MCF 10A (cell line): Measurements from ENCODE around the gene NRDE2. TPM values are rescaled to one million over a fixed set of nuclear protein-coding genes. Genes with fewer than 3 reads are reported as not detected.

Source experiments
- BruUV-seq: library from RNA; stranded (reverse); fragments of 400-500 nt; replicated peaks from 2 replicates; lab custom pipeline; 2021; lab: Mats Ljungman, UMichigan
- CTCF ChIA-PET: fragments of 300-600 bp; sonication (Branson Sonifier 250); formaldehyde crosslinking; extraction: SDS; loops from one replicate; lab custom pipeline; 2021; ENCODE audit warnings: antibody characterized with exemption, inconsistent platforms; lab: Yijun Ruan, JAX
- POLR2A ChIA-PET: fragments of 300-600, 350-650 bp; sonication (Branson Sonifier 250); formaldehyde crosslinking; extraction: SDS; loops from one replicate; lab custom pipeline; 2020; ENCODE audit warnings: antibody characterized with exemption, inconsistent platforms; lab: Yijun Ruan, JAX
- DNase-seq: peaks from one replicate; pipeline ENCODE4 v3.0.0-alpha.2; 2018; ENCODE audit not compliant: unreplicated experiment
- H3K27ac Mint-ChIP-seq: one replicate; pipeline ENCODE4 v1.8.0; 2022; ENCODE audit warnings: mild to moderate bottlenecking, low read depth, mixed read lengths; ENCODE audit not compliant: unreplicated experiment
- H3K27me3 Mint-ChIP-seq: one replicate; pipeline ENCODE4 v1.8.0; 2022; ENCODE audit warnings: mixed read lengths; ENCODE audit not compliant: insufficient read depth, unreplicated experiment
- H3K36me3 Mint-ChIP-seq: one replicate; pipeline ENCODE4 v1.8.0; 2022; ENCODE audit warnings: mild to moderate bottlenecking, moderate library complexity, mixed read lengths; ENCODE audit not compliant: insufficient read depth, unreplicated experiment
- H3K4me1 Mint-ChIP-seq: one replicate; pipeline ENCODE4 v1.8.0; 2022; ENCODE audit warnings: mixed read lengths; ENCODE audit not compliant: insufficient read depth, unreplicated experiment
- H3K4me3 Mint-ChIP-seq: one replicate; pipeline ENCODE4 v1.8.0; 2022; ENCODE audit warnings: mild to moderate bottlenecking, moderate library complexity, mixed read lengths; ENCODE audit not compliant: unreplicated experiment
- H3K9me3 Mint-ChIP-seq: one replicate; pipeline ENCODE4 v1.8.0; 2022; ENCODE audit warnings: mixed read lengths; ENCODE audit not compliant: unreplicated experiment
- intact Hi-C: fragments of 100-400 bp; cut with micrococcal nuclease; formaldehyde crosslinking; loops from 2 replicates; pipeline ENCODE4 v1.14.1; 2022
- total RNA-seq: library from RNA; stranded (reverse); gene quantifications from 2 replicates; pipeline ENCODE4 v1.2.3, GENCODE V29; 2022
- TF ChIP-seq, protein P1 (sequence below): fragments of 200-600 bp; IDR thresholded peaks from one replicate; pipeline ENCODE4 v1.8.0; 2022; ENCODE audit warnings: antibody characterized with exemption, mild to moderate bottlenecking; ENCODE audit not compliant: unreplicated experiment

The NRDE2 gene
- total RNA-seq, 1 experiment from 2014 or later, result 16.5 TPM

DNA sequence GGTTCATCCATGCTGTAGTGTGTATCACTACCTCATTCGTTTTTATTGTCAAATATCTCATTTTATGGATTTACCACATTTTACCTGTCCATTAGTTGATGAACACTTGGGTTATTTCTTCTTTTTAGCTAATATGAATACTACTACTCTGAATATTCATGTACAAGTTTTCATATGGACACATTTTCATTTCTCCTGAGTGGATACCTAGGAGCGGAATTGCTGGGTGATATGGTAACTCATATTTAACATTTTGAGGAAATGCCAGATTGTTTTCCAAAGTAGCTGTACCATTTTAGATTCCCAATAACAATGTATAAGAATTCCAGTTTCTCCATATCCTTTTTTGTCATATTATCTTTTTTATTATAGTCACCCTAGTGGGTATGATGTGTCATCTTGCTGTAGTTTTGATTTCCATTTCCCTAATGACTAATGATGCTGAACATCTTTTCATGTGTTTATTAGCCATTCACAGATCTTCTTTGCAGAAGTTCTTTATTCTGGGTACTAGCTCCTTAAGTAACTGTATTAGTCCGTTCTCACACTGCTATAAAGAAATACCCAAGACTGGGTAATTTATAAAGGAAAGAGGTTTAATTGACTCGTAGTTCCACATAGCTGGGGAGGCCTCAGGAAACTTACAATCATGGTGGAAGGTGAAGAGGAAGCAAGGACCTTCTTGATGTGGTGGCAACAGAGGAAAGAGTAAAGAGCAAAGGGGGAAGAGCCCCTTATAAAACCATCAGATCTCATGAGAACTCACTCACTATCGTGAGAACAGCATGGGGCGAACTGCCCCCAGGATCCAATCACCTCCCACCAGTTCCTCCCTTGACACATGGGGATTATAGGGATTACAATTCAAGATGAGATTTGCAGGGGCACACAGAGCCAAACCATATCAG, 11.9 kb downstream of the NRDE2 start:
- Mint-ChIP-seq H3K27me3 (no peaks in the 10 kb centered on the region), H3K4me1 (peaks cover 12% of the 10 kb centered on the region), H3K36me3 (peaks cover 33% of the 10 kb centered on the region), H3K9me3 (no peaks in the 10 kb centered on the region), H3K27ac (no peak overlapping the region), H3K4me3 (no peak overlapping the region)
- intact Hi-C loops, result no loop called here
- TF ChIP-seq, protein P1, sequence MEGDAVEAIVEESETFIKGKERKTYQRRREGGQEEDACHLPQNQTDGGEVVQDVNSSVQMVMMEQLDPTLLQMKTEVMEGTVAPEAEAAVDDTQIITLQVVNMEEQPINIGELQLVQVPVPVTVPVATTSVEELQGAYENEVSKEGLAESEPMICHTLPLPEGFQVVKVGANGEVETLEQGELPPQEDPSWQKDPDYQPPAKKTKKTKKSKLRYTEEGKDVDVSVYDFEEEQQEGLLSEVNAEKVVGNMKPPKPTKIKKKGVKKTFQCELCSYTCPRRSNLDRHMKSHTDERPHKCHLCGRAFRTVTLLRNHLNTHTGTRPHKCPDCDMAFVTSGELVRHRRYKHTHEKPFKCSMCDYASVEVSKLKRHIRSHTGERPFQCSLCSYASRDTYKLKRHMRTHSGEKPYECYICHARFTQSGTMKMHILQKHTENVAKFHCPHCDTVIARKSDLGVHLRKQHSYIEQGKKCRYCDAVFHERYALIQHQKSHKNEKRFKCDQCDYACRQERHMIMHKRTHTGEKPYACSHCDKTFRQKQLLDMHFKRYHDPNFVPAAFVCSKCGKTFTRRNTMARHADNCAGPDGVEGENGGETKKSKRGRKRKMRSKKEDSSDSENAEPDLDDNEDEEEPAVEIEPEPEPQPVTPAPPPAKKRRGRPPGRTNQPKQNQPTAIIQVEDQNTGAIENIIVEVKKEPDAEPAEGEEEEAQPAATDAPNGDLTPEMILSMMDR, result no peak
- DNase-seq, result no peak
- POLR2A ChIA-PET, result no interaction called here
- no TSS peak for BruUV-seq
- CTCF ChIA-PET, result interaction anchor here (2.5 kb wide), 1 partner anchor 377 kb away, joined by 8 read pairs; no protein-coding TSS in a partner anchor

GRCh38 chr14:90319173-90319572, 12.6 kb downstream of the NRDE2 start:
- Mint-ChIP-seq H3K36me3 (peaks cover 39% of the 10 kb centered on the region), H3K4me1 (peaks cover 12% of the 10 kb centered on the region), H3K9me3 (no peaks in the 10 kb centered on the region), H3K27me3 (no peaks in the 10 kb centered on the region), H3K27ac (no peak overlapping the region), H3K4me3 (no peak overlapping the region)
- BruUV-seq, result no TSS peak
- intact Hi-C loops, result no loop called here
- ChIA-PET CTCF (no interaction called here), POLR2A (interaction anchor here (0.7 kb wide), 1 partner anchor 8 kb away, joined by 3 read pairs; no protein-coding TSS in a partner anchor)
- TF ChIP-seq, protein P1, result no peak
- DNase-seq, result no peak

DNA sequence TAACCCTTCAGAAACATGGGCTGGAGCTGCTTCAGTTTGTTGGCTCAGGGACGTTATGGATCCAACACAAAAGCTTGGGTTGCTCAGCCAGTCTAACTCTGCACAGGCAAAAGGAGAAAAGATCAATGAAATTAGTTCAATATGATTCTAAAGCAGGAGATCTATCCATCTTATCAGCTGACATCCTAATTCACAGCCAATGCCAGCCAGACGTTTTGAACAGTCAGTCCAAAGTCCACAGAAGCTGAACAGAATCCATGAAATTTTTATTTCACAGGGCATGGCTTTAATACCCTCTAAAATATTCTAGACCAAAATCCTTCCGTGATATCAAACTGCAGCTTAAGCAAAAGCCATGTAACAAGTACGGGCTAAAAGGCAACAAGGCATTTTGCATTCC, 13.7 kb downstream of the NRDE2 start:
- BruUV-seq, result no TSS peak
- no peak for DNase-seq
- ChIA-PET POLR2A (interaction anchor here (1.9 kb wide), 1 partner anchor 14 kb away, joined by 7 read pairs; the partner anchor contains the start of gene NRDE2), CTCF (no interaction called here)
- TF ChIP-seq, protein P1, result no peak
- Mint-ChIP-seq H3K4me1 (peaks cover 8% of the 10 kb centered on the region), H3K36me3 (peaks cover 44% of the 10 kb centered on the region), H3K27me3 (no peaks in the 10 kb centered on the region), H3K4me3 (no peak overlapping the region), H3K9me3 (no peaks in the 10 kb centered on the region), H3K27ac (no peak overlapping the region)
- intact Hi-C loops, result no loop called here

- ChIA-PET POLR2A (interaction anchor here (1.9 kb wide), 1 partner anchor 15 kb away, joined by 7 read pairs; the partner anchor contains the start of gene NRDE2), CTCF (interaction anchor here (1.2 kb wide), 1 partner anchor 15 kb away, joined by 3 read pairs; no protein-coding TSS in a partner anchor)
- Mint-ChIP-seq H3K27ac (no peak overlapping the region), H3K36me3 (peaks cover 50% of the 10 kb centered on the region), H3K9me3 (no peaks in the 10 kb centered on the region), H3K4me3 (no peak overlapping the region), H3K4me1 (peaks cover 8% of the 10 kb centered on the region), H3K27me3 (no peaks in the 10 kb centered on the region)
- DNase-seq, result no peak
- TF ChIP-seq, protein P1, result no peak
- BruUV-seq, result no TSS peak
- intact Hi-C loops, result no loop called here
Observed at GRCh38 chr14:90317286-90317685, 14.5 kb downstream of the NRDE2 start.
